Smooth muscle cell of the brain vasculature (primary cell): ENCODE data around the gene NPRL2.

Source experiments
- DNase-seq: peaks from one replicate; pipeline ENCODE4 v3.0.0-alpha.2; 2012; ENCODE audit warnings: low read depth, low spot score

Gene NPRL2

DNA sequence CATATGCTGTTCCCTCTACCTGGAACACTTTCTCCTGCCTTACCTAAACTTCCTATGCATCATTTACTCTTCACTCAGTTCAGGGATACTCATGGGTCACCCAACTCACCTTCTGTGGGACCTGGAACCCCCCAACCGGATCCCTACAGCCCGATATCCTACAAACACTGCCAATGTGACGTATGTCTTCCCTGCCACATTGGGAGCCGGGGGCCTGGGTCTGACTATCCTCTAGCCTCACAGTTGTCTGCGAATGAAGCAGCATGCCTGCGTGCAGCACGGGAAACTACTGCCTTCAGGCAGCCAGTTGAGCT is 405 bp downstream of the NPRL2 start:
- DNase-seq = no peak

DNA sequence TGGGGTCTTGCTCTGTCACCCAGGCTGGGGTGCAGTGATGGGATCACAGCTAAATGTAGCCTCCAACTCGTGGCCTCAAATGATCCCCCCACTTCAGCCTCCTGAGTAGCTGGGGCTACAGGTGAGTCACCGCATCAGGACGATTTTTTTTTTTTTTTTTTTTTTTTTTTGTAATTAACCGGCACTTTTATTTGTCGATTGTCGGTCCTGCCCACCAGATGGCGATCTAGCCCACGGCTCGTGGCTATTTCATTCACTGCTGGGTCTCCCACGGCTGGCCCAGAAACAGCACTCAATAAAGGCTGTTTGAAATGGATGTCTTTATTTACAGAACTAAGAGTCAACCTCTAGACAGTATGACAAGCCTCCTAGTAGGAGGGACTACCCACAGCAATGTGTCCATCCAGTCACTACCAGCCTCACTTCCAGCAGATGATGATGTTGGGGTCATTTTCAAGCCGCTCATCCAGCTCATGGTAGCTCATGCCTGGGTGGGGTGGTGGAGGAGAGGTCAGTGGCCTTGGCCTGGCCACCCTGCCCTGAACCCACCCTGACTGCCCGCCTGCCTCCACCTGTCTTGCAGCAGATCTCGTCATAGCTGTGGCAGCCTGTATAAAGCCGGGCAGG is 3.3 kb downstream of the NPRL2 start:
- DNase-seq = no peak

DNA sequence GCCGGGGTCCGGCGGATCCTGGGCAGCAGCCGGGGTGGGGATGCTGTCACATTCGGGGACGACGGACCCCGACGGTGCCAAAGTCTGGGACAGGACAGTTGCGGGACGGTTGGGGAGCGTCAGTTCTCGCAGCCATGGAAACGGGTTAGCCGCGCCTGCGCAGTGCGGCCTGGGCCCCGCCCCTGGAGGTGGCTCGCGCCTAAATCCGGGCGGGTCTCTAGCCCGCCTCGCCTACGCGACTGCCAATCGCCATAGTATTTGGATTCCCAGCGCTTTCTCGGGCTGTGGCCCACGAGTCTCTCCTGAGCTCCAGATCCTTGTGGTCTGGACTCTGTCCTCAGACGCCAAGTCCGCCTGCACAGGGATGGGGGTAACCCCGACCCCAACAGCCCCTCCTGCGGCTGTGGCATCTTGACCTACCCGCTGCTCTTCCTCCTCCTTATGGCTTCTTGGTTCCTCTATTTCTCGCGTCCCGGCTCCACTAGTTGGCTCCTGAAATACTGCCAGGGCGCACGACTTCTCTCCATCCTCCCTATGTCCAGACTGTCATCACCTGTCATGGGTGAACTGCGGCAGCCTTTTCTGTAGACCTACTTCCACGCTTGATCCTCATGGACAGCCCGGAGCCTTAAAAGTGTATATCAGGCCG is 4.9 kb downstream of the NPRL2 start, which contains the start of gene ZMYND10:
ZMYND10 (minus strand) TSS at position 147 of the 649 bp plus-strand sequence. CDS start 153 bp downstream, outside the sequence.
- DNase-seq = no peak

DNA sequence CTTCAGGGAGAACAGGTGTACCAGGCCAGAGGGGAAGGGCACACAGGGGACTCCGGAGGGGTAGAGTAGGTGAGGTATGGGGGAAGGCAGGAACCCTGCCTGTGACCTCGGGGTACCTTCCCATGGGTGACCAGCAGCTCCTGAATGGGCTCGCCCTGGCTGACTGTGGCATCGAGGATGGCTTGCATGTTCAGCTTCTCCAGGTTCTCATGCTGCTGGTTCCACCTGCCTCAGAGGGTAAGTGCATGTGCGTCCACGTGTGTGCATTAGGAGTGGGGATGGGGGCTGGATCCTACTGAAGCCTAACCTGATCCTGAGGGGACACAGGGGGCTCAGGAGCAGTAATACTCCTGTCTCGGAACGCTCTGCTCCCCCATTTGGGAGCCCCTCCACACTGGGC is 5.6 kb downstream of the NPRL2 start:
- no peak for DNase-seq

DNA sequence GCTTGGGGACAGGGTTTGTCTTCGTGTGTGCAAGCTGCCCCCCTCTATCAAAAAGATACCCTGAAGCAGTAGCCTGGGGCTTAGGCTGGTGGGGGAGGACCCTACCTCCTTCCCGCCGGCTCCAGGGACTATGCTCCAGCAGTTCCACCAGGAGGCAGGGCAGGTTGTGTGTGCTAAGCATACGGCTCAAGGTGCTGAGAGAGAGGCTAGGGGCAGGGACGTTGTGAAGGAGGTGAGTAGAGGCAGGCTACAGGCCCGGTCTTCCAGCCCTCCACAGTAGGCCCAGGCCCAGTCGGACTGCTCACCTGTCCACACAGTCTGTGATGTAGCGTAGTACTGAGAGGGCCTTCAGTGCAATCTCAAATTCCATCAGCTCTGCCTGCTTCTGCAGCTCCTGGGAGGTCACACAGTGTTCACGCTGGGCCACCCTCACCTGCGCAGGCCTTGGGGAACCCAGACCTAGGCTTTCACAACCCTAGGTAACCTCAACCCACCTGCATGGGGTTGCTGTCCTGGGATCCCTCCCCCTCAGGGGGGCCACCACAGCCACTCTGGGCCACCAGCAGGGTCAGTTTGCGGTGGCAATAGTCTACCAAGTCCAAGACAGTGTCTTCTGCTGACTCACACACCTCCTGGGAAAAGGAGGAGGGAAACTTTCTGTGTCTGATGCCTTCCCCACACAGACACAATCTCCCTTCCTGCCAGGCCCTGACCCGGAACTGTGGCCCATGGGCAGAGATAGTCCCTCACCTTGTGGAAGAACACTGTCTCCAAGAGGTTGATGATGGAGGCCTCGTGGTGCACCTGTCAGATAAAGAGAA is 7.6 kb downstream of the NPRL2 start:
- no peak for DNase-seq

DNA sequence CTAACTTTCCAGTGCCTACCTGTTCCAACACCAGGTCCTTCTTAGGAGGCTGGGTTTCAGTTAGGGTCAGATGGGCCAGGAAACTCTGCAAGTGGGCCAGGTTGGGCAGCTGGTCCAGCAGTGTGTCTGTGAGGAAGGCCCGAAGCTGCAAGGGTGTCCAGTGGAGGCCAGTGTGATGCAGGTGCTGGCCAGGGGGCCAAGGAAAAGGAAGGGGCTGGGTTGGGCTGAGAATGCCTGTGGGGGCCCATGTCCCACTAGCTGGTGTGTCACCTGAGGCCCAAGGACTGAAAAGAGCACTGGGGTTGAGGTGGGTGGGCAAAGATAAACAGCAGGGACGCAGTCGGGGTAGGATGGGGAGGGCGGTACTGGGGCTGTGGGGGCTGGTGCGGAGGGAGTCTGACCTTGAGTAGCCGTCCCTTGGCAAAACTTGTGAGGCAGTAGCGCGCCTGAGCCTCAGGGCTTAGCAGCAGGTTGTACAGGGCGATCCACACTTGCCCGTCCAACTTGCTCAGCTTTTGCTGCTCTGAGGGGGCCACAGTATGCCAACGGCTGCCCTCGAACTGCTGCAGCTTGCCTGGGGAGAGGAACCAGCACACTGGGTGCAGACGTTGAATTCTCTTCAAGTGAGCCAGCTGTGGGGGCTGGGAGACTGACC is 8.5 kb downstream of the NPRL2 start:
- DNase-seq = no peak

DNA sequence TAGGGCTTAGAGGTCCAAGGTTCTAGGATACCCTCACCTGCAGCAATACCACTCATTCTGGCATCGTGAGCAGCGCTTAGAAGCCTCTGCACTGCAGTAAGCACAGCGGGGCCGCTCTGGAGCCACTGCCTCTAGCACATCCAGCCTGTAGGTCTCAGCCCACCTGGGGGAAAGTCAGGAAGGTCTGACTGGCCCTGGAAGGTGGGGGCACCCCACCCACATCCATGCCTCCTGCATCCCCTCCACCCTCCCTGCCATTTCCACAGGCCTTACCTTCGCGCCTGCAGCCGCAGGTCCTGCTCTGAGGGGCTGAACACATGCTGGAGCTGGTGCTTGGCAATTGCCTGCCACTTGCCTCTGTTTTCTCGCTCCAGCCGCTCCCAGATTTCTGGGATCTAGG is 9.0 kb downstream of the NPRL2 start:
- no peak for DNase-seq

DNA sequence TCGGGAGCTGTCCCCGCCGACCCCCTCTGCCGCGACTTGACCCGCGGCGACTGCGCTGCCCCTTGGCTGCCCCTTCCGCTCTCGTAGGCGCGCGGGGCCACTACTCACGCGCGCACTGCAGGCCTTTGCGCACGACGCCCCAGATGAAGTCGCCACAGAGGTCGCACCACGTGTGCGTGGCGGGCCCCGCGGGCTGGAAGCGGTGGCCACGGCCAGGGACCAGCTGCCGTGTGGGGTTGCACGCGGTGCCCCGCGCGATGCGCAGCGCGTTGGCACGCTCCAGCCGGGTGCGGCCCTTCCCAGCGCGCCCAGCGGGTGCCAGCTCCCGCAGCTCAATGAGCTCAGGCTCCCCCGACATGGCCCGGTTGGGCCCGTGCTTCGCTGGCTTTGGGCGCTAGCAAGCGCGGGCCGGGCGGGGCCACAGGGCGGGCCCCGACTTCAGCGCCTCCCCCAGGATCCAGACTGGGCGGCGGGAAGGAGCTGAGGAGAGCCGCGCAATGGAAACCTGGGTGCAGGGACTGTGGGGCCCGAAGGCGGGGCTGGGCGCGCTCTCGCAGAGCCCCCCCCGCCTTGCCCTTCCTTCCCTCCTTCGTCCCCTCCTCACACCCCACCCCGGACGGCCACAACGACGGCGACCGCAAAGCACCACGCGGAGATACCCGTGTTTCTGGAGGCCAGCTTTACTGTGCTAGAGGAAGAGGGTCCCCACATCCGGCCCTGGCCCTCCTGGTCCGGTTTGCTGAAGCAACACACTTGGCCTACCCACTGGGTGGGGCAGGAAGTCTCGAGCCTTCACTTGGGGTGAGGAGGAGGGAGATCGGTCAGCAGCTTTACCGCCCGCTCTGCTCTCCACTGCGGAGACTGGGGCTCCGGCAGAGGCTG is 9.9 kb downstream of the NPRL2 start, which contains the start of gene RASSF1:
RASSF1 (minus strand) TSS at position 389 of the 882 bp plus-strand sequence; CDS start at position 358, 31 bp downstream.
- DNase-seq = no peak

DNA sequence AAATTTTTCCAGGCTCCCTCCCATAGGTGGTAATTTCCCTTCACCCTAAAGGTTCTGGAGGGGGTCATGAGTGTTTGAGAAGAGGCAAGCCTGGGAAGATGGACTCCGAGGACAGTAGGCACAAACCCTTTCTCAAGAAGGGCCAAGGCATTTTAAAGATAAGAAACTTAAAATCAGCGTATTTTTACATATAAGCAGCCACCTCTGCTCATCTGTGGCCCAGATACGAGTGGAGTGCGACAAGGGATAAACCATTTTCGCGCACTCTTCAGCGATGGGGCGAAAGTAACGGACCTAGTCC is 10.5 kb downstream of the NPRL2 start:
- no peak for DNase-seq

DNA sequence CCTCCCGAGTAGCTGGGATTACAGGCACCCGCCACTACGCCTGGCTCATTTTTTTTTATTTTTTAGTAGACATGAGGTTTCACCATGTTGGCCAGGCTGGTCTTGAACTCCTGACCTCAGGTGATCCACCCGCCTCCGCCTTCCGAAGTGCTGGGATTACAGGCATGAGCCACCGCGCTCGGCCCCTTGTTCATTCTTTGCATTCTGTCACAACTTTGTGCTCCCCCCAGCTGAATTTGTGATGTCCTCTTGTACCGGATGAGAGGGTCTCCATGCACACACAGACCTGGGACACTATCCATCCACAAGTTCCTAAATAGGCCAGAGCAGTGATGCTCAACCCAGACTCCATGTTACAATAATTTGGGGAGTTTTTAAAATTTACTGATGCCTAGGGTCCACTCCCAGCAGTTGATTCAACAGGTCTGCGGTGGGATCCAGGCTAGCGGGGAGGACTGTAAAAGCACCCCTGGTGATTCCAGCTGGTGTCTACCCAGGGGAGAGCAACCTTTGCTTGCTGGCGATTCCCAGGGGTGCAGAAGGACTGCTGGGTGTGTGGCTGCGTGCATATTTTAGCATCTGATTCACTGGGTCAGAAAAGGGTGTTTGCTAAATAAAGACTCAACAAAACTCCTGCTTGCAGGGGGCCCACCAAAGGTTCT is 11.0 kb downstream of the NPRL2 start:
- no peak for DNase-seq

DNA sequence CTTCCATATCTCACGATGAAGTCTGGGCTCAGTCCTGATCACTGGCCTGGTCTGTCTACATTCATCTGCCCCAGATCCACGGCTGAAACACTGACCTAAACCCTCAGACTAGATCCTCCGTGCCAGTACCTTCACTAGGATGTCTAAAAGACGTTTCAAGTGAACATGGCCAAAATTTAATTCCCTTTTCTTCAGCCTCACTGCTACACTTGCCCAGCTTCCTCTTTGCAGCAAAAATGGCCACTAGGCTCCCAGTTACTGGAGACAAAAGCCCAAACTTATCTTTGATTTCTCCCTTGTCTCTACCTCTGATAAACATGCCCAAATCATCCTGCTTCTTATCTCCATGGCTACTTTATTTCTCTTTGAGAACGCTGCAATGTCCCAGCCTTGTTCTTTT is 11.6 kb downstream of the NPRL2 start:
- DNase-seq = no peak

DNA sequence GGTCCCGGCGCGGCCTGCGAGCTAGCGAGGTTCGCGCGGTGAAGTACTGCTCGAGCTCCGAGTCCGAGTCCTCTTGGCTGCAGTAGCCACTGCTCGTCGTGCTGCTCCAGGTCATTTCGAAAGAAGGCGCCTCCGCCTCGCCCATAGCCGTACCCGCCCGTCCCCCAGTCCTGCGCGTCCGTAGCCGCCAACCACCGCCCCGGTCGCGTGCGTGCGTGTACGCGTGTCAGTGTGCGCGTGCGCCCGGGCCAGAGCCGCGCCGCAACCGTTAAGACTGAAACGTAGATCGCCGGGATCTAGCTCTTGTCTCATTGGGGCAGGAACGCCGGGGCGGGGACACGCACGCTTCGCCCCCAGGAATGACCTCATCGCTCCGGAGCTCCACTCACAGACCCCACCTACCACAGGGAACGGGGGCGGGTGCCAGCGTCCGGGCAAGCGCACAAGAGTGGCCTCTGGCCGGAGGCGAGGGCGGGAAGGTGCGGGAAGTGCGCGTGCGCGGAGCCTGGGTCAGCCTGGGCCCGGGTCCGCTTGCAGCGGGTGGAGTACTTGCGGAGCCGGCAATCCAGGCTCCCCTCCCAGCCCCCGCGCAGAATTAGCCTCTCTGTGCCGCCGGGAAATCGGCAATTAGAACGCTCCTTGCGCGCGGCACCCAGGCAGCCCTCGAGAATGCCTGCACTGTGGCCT is 13.3 kb downstream of the NPRL2 start:
- peak; percentile 98 for DNase-seq

DNA sequence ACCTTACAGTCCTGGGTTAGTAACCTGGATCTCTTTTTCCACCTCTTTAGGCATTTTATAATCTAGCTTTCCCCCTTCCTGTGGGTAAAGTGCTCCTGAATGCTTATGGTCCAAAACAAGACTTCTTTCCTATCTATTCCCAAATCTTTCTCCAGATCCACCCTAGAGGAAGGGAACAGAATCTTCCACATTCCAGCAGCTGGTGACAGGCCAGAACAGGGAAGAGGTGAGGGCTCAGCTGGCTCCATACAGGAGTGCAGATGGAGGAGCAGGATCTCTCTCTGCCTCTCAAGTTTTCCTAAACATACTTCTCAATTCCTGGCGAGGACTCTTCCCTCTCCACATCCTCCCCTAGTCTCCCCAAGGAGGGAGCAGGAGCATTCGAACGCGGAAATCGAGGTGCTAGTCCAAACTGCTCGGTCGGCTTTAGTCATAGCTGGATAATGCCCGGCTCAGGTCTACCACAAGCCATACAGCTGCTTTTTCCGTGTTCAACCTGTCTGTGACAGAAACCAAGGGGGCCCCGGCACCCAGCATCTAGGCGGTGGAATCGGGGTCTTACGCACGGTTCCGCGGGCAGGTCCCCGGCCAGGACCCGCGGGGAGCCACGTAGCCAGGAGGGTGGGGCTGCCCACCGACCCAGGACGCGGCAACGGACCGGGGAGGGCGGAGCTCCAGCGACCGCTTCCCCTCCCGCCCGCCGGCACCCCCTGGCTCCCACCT is 14.0 kb downstream of the NPRL2 start:
- no peak for DNase-seq

DNA sequence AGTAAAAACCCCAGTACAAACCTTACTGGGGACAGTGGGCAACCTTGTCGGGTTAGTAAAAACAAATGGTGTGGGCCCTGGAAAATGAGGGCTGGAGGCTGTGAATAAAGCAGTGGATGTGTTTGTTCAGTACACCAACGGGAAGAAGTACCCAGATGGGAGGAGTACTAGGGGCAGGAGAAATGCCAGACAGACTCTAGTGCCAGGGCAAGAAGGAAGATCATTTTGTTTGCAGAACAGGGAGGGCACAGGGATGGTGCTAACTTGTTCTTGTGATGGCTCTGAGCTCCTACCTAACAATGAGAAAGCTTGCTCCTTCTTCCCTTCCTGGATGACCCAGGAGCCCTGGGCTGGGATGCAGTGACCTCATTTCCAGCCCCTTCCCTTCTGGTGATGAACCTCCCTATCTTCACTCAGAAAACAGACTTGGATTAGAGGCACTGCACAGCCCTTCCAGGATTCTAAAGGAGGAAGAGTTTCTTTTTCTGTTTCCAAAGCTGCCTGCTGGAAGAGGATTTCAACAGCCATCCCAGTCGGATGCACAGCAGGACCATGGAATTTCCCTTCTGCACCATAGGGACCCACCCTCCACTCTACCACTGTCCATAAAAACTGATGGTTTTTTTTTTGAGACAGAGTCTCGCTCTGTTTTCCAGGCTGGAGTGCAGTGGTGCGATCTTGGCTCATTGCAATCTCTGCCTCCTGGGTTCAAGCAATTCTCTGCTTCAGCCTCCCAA is 16.1 kb downstream of the NPRL2 start:
- no peak for DNase-seq

DNA sequence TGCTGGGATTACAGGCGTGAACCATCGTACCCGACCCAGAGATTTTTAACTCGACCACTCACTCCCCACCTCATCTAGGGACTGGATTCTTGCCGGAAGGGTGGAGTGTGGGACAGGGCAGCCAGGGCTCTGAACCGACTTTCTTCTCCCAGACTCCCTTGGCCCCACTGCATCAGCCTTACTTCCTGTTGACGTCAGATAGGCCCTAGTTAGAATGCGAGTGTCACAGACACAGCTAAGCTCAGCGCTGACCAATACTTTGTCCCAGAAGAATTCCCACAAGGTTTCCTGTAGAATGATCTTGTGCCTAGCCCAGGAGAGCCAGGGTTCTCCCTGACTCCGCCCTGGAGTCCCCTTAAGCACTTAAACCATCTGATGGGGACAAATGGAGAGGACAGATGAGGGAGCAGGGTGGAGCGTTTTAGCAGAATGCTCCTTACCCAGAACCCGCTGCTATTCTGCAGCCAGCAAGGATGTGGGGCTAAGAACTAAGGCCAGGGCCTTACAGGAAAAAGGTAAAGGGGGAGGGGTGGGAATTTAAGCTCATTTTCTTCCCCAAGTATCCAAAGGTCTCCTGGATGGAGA is 16.7 kb downstream of the NPRL2 start:
- DNase-seq = no peak

DNA sequence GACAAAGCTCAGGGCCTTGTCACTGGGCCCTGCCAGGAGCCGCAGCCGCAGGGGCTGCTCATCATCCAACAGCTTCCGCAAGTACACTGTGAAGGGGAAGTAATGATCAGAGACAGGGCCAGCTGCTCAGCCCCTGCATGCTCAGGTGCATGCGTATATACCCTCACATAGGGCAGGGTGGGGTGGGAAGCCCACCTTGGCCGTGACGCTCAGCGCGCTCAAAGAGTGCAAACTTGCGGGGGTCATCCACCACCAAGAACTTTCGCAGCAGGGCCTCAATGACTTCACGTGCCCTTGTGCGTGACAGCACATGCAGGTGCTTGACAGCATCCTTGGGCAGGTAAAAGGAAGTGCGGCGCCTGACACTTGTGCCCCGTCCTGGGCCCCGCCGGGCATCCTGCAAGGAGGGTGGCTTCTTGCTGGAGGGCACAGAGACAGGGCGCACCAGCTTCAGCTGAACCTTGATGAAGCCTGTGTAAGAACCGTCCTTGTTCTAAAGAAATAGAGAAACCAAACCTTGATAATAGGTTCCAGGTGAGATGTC is 19.1 kb downstream of the NPRL2 start:
- DNase-seq = no peak

DNA sequence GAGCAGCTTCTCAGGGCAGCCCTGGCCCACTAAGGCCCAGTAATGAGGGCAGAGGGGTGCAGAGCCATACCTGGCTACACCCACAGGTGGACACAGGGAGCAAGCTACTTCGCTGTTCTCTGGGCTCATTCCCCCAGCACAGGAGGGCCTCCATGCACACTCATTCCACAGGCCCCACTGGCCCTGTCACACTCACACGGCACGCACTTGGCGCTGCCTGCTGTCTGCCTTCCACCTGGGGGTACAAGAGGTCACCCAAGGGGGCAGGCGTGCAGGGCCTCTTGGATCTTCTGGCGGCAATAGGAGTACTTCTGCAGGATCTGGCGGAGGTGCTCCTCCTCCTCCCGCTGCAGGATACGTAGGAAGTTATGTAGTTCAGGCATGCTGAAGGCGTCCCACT is 20.2 kb downstream of the NPRL2 start:
- DNase-seq = no peak
